Naive B cell (primary cell): ENCODE measurements around the gene UQCRQ. TPM values are rescaled to one million over a fixed set of nuclear protein-coding genes. Genes with fewer than 3 reads are reported as not detected.

Source experiments
- ATAC-seq, 2 donors: fragments of 150-1000 bp; cut with Tn5 transposase; 2 replicates each; pipeline ENCODE4 v1.10.0; 2021; ENCODE audit warnings: low read depth in 2 of 2, mild to moderate bottlenecking in 2 of 2, moderate library complexity in 2 of 2
- DNase-seq: peaks from one replicate; pipeline ENCODE4 v3.0.0; 2022
- H3K27ac Mint-ChIP-seq, 6 donors: one replicate each; pipeline ENCODE4 v1.8.0; 2020 to 2022; ENCODE audit warnings: mild to moderate bottlenecking in 6 of 6, mixed read lengths in 6 of 6, moderate library complexity in 5 of 6, inconsistent platforms in 2 of 6
- H3K27me3 Mint-ChIP-seq, 3 donors: one replicate each; pipeline ENCODE4 v1.8.0; 2021 to 2022; ENCODE audit warnings: mixed read lengths in 3 of 3, mild to moderate bottlenecking in 1 of 3
- H3K36me3 Mint-ChIP-seq, 2 donors: one replicate each; pipeline ENCODE4 v1.8.0; 2020 to 2022; ENCODE audit warnings: mixed read lengths in 2 of 2, inconsistent platforms in 1 of 2, mild to moderate bottlenecking in 1 of 2
- H3K4me1 Mint-ChIP-seq, 3 donors: one replicate each; pipeline ENCODE4 v1.8.0; 2020 to 2022; ENCODE audit warnings: mixed read lengths in 3 of 3, inconsistent platforms in 1 of 3, mild to moderate bottlenecking in 1 of 3, moderate library complexity in 1 of 3
- H3K4me3 Mint-ChIP-seq, 8 donors: one replicate each; pipeline ENCODE4 v1.8.0; 2020 to 2022; ENCODE audit warnings: mild to moderate bottlenecking in 8 of 8, mixed read lengths in 8 of 8, moderate library complexity in 8 of 8, inconsistent platforms in 2 of 8
- H3K9me3 Mint-ChIP-seq, 7 donors: one replicate each; pipeline ENCODE4 v1.8.0; 2020 to 2022; ENCODE audit warnings: mixed read lengths in 7 of 7, mild to moderate bottlenecking in 5 of 7, inconsistent platforms in 2 of 7, moderate library complexity in 1 of 7
- polyA plus RNA-seq, 6 donors: library from polyadenylated mRNA; unstranded; fragments of 300-500 nt; fragmentation: Illumina TruSeq; gene quantifications; one replicate each; pipeline ENCODE4 v1.2.3, GENCODE V29; 2021; ENCODE audit warnings: low read depth in 6 of 6

The UQCRQ gene
- polyA plus RNA-seq, 6 donors from 2014 or later = 413 to 500 (median 433) TPM

GRCh38 chr5:132884548-132884947, 18.1 kb downstream of the UQCRQ start:
- DNase-seq (no peak), ATAC-seq (no peak)
- H3K27ac Mint-ChIP-seq = peak overlapping the region in 1 of 6 donors; percentile 72
- peaks cover 0 to 3% (median 0%) of the 10 kb centered on the region in 3 donors for H3K4me1 Mint-ChIP-seq
- no peaks in the 10 kb centered on the region for H3K27me3 Mint-ChIP-seq
- no peak overlapping the region for H3K4me3 Mint-ChIP-seq
- H3K36me3 Mint-ChIP-seq = peaks cover 23 to 24% of the 10 kb centered on the region in 2 donors
- H3K9me3 Mint-ChIP-seq = no peaks in the 10 kb centered on the region

GRCh38 chr5:132886064-132886823, 19.8 kb downstream of the UQCRQ start:
- H3K36me3 Mint-ChIP-seq = peaks cover 23 to 24% of the 10 kb centered on the region in 2 donors
- ATAC-seq = peak; percentile 56 to 65
- H3K27ac Mint-ChIP-seq = peak overlapping the region in 3 of 6 donors; percentile 24 to 52 (median 31)
- no peaks in the 10 kb centered on the region for H3K9me3 Mint-ChIP-seq
- H3K4me3 Mint-ChIP-seq = no peak overlapping the region
- no peak for DNase-seq
- no peaks in the 10 kb centered on the region for H3K27me3 Mint-ChIP-seq
- H3K4me1 Mint-ChIP-seq = peaks cover 0 to 3% (median 0%) of the 10 kb centered on the region in 3 donors

GRCh38 chr5:132887283-132887682, 20.8 kb downstream of the UQCRQ start:
- ATAC-seq = no peak
- Mint-ChIP-seq H3K4me1 (peaks cover 0 to 3% (median 0%) of the 10 kb centered on the region in 3 donors), H3K27me3 (no peaks in the 10 kb centered on the region), H3K27ac (no peak overlapping the region), H3K36me3 (peaks cover 23 to 30% of the 10 kb centered on the region in 2 donors), H3K4me3 (no peak overlapping the region), H3K9me3 (no peaks in the 10 kb centered on the region)
- DNase-seq = no peak

GRCh38 chr5:132889501-132889900, 23.1 kb downstream of the UQCRQ start:
- H3K4me3 Mint-ChIP-seq = no peak overlapping the region
- peaks cover 23 to 25% of the 10 kb centered on the region in 2 donors for H3K36me3 Mint-ChIP-seq
- no peaks in the 10 kb centered on the region for H3K9me3 Mint-ChIP-seq
- H3K4me1 Mint-ChIP-seq = no peaks in the 10 kb centered on the region
- H3K27me3 Mint-ChIP-seq = no peaks in the 10 kb centered on the region
- DNase-seq (no peak), ATAC-seq (no peak)
- peak overlapping the region in 3 of 6 donors; percentile 65 to 93 (median 83) for H3K27ac Mint-ChIP-seq

- Mint-ChIP-seq H3K4me3 (no peak overlapping the region), H3K27ac (no peak overlapping the region), H3K9me3 (no peaks in the 10 kb centered on the region), H3K4me1 (no peaks in the 10 kb centered on the region), H3K36me3 (peaks cover 24 to 31% of the 10 kb centered on the region in 2 donors), H3K27me3 (no peaks in the 10 kb centered on the region)
- no peak for ATAC-seq
- no peak for DNase-seq
Observed at GRCh38 chr5:132890817-132891216, 24.4 kb downstream of the UQCRQ start.

GRCh38 chr5:132895719-132896305, 29.4 kb downstream of the UQCRQ start:
- Mint-ChIP-seq H3K9me3 (no peaks in the 10 kb centered on the region), H3K4me1 (peaks cover 0 to 6% (median 0%) of the 10 kb centered on the region in 3 donors), H3K4me3 (no peak overlapping the region), H3K36me3 (peaks cover 25 to 28% of the 10 kb centered on the region in 2 donors), H3K27ac (peak overlapping the region in 4 of 6 donors; percentile 28 to 86 (median 56)), H3K27me3 (no peaks in the 10 kb centered on the region)
- DNase-seq (no peak), ATAC-seq (no peak)

- ATAC-seq (no peak), DNase-seq (no peak)
- Mint-ChIP-seq H3K27me3 (no peaks in the 10 kb centered on the region), H3K4me1 (peaks cover 0 to 6% (median 0%) of the 10 kb centered on the region in 3 donors), H3K36me3 (peaks cover 25 to 28% of the 10 kb centered on the region in 2 donors), H3K9me3 (no peaks in the 10 kb centered on the region), H3K27ac (peak overlapping the region in 3 of 6 donors; percentile 3 to 63 (median 19)), H3K4me3 (no peak overlapping the region)
Observed at GRCh38 chr5:132896685-132897084, 30.2 kb downstream of the UQCRQ start.

GRCh38 chr5:132898094-132898493, 31.7 kb downstream of the UQCRQ start:
- H3K9me3 Mint-ChIP-seq = no peaks in the 10 kb centered on the region
- DNase-seq (no peak), ATAC-seq (no peak)
- peaks cover 20 to 25% of the 10 kb centered on the region in 2 donors for H3K36me3 Mint-ChIP-seq
- no peaks in the 10 kb centered on the region for H3K27me3 Mint-ChIP-seq
- H3K27ac Mint-ChIP-seq = no peak overlapping the region
- no peak overlapping the region for H3K4me3 Mint-ChIP-seq
- H3K4me1 Mint-ChIP-seq = peaks cover 0 to 6% (median 0%) of the 10 kb centered on the region in 3 donors

- Mint-ChIP-seq H3K9me3 (no peaks in the 10 kb centered on the region), H3K36me3 (peaks cover 12 to 19% of the 10 kb centered on the region in 2 donors), H3K4me1 (peaks cover 6 to 19% (median 11%) of the 10 kb centered on the region in 3 donors), H3K4me3 (no peak overlapping the region), H3K27ac (no peak overlapping the region), H3K27me3 (no peaks in the 10 kb centered on the region)
- ATAC-seq (no peak), DNase-seq (no peak)
Observed at GRCh38 chr5:132901036-132901435, 34.6 kb downstream of the UQCRQ start.

- H3K27me3 Mint-ChIP-seq = no peaks in the 10 kb centered on the region
- peaks cover 5 to 12% of the 10 kb centered on the region in 2 donors for H3K36me3 Mint-ChIP-seq
- peaks cover 6 to 15% (median 11%) of the 10 kb centered on the region in 3 donors for H3K4me1 Mint-ChIP-seq
- DNase-seq (no peak), ATAC-seq (no peak)
- no peak overlapping the region for H3K4me3 Mint-ChIP-seq
- no peaks in the 10 kb centered on the region for H3K9me3 Mint-ChIP-seq
- H3K27ac Mint-ChIP-seq = no peak overlapping the region
Observed at GRCh38 chr5:132901730-132902129, 35.3 kb downstream of the UQCRQ start.

GRCh38 chr5:132905938-132906337, 39.5 kb downstream of the UQCRQ start:
- no peak for DNase-seq
- Mint-ChIP-seq H3K4me3 (no peak overlapping the region), H3K4me1 (peaks cover 18 to 29% (median 22%) of the 10 kb centered on the region in 3 donors), H3K27me3 (no peaks in the 10 kb centered on the region), H3K9me3 (no peaks in the 10 kb centered on the region), H3K36me3 (peaks cover 0 to 12% of the 10 kb centered on the region in 2 donors), H3K27ac (peak overlapping the region in 1 of 6 donors; percentile 52)
- ATAC-seq = no peak

- peaks cover 9 to 20% of the 10 kb centered on the region in 2 donors for H3K36me3 Mint-ChIP-seq
- DNase-seq (no peak), ATAC-seq (no peak)
- H3K4me1 Mint-ChIP-seq = peaks cover 18 to 36% (median 22%) of the 10 kb centered on the region in 3 donors
- H3K4me3 Mint-ChIP-seq = no peak overlapping the region
- no peaks in the 10 kb centered on the region for H3K9me3 Mint-ChIP-seq
- H3K27ac Mint-ChIP-seq = peak overlapping the region in 3 of 6 donors; percentile 1 to 16 (median 15)
- no peaks in the 10 kb centered on the region for H3K27me3 Mint-ChIP-seq
Observed at GRCh38 chr5:132907161-132907560, 40.7 kb downstream of the UQCRQ start.

- ATAC-seq = no peak
- Mint-ChIP-seq H3K36me3 (peaks cover 9 to 20% of the 10 kb centered on the region in 2 donors), H3K4me1 (peaks cover 16 to 36% (median 16%) of the 10 kb centered on the region in 3 donors), H3K27me3 (no peaks in the 10 kb centered on the region), H3K9me3 (no peaks in the 10 kb centered on the region), H3K27ac (peak overlapping the region in 1 of 6 donors; percentile 94), H3K4me3 (no peak overlapping the region)
- DNase-seq = no peak
Observed at GRCh38 chr5:132909702-132910101, 43.3 kb downstream of the UQCRQ start.

GRCh38 chr5:132915681-132916080, 49.2 kb downstream of the UQCRQ start:
- H3K27ac Mint-ChIP-seq = peak overlapping the region in 2 of 6 donors; percentile 15 to 73
- no peak for DNase-seq
- no peak for ATAC-seq
- H3K4me1 Mint-ChIP-seq = peaks cover 8 to 21% (median 11%) of the 10 kb centered on the region in 3 donors
- H3K27me3 Mint-ChIP-seq = no peaks in the 10 kb centered on the region
- no peak overlapping the region for H3K4me3 Mint-ChIP-seq
- peaks cover 15 to 20% of the 10 kb centered on the region in 2 donors for H3K36me3 Mint-ChIP-seq
- no peaks in the 10 kb centered on the region for H3K9me3 Mint-ChIP-seq
